B cell (primary cell): ENCODE data around the gene KIAA0232.

Source experiments
- EZH2 ChIP-seq: IDR thresholded peaks from 2 replicates; pipeline ENCODE4 v1.6.1; 2012; ENCODE audit warnings: borderline replicate concordance, low read depth, mild to moderate bottlenecking, moderate library complexity, low read length; ENCODE audit not compliant: insufficient read depth, poor library complexity, severe bottlenecking
- TF ChIP-seq, protein P1 (sequence below): fragments of 200-600 bp; IDR thresholded peaks from one replicate; pipeline ENCODE4 v1.8.0; 2022; ENCODE audit warnings: antibody characterized with exemption, mild to moderate bottlenecking

- TF ChIP-seq, protein P1, sequence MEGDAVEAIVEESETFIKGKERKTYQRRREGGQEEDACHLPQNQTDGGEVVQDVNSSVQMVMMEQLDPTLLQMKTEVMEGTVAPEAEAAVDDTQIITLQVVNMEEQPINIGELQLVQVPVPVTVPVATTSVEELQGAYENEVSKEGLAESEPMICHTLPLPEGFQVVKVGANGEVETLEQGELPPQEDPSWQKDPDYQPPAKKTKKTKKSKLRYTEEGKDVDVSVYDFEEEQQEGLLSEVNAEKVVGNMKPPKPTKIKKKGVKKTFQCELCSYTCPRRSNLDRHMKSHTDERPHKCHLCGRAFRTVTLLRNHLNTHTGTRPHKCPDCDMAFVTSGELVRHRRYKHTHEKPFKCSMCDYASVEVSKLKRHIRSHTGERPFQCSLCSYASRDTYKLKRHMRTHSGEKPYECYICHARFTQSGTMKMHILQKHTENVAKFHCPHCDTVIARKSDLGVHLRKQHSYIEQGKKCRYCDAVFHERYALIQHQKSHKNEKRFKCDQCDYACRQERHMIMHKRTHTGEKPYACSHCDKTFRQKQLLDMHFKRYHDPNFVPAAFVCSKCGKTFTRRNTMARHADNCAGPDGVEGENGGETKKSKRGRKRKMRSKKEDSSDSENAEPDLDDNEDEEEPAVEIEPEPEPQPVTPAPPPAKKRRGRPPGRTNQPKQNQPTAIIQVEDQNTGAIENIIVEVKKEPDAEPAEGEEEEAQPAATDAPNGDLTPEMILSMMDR: no peak
- no peak for TF ChIP-seq EZH2
These were observed 28.6 kb downstream of the KIAA0232 start for GRCh38 chr4:6811165-6811564.
